Caco-2 (cell line): Measurements from ENCODE around the gene PCBP4. TPM values are rescaled to one million over a fixed set of nuclear protein-coding genes. Genes with fewer than 3 reads are reported as not detected.

Source experiments
- BruUV-seq: library from RNA; stranded (reverse); fragments of 400-500 nt; replicated peaks from 2 replicates; lab custom pipeline; 2021; lab: Mats Ljungman, UMichigan
- CTCF ChIA-PET: fragments of 300-600 bp; sonication (Branson Sonifier 250); formaldehyde crosslinking; loops from one replicate; lab custom pipeline; 2022; ENCODE audit warnings: antibody characterized with exemption; lab: Charles Lee
- POLR2A ChIA-PET: fragments of 300-600 bp; sonication (Branson Sonifier 250); formaldehyde crosslinking; loops from one replicate; lab custom pipeline; 2022; ENCODE audit warnings: antibody characterized with exemption; lab: Charles Lee
- DNase-seq, 2 experiments: peaks; one replicate each; pipeline versions ENCODE4 v3.0.0 to v3.0.0-alpha.2; 2020 to 2022
- H3K27me3 ChIP-seq: replicated peaks from 2 replicates; pipeline ENCODE4 v1.6.0; 2011; ENCODE audit warnings: low read length; ENCODE audit not compliant: control insufficient read depth, insufficient read depth
- H3K36me3 ChIP-seq: 2 replicates; pipeline ENCODE4 v1.5.1; 2011; ENCODE audit warnings: low read length; ENCODE audit not compliant: control insufficient read depth, insufficient read depth
- H3K4me1 ChIP-seq: fragments of 250-450 bp; sonication (Bioruptor Pico); 2 replicates; pipeline ENCODE4 v1.5.1; 2020; ENCODE audit warnings: mild to moderate bottlenecking
- H3K4me3 ChIP-seq: 2 replicates; pipeline ENCODE4 v1.5.1; 2011; ENCODE audit warnings: low read depth, mild to moderate bottlenecking, control low read depth, low read length
- H3K9me3 ChIP-seq: fragments of 250-450 bp; sonication (Bioruptor Pico); 2 replicates; pipeline ENCODE4 v1.5.1; 2020; ENCODE audit warnings: mild to moderate bottlenecking, moderate library complexity
- H3K27ac Mint-ChIP-seq: one replicate; pipeline ENCODE4 v1.8.0; 2022; ENCODE audit warnings: mixed read lengths; ENCODE audit not compliant: unreplicated experiment
- H3K27me3 Mint-ChIP-seq: one replicate; pipeline ENCODE4 v1.8.0; 2022; ENCODE audit warnings: mixed read lengths; ENCODE audit not compliant: insufficient read depth, unreplicated experiment
- H3K36me3 Mint-ChIP-seq: one replicate; pipeline ENCODE4 v1.8.0; 2022; ENCODE audit warnings: mild to moderate bottlenecking, mixed read lengths; ENCODE audit not compliant: insufficient read depth, unreplicated experiment
- H3K4me1 Mint-ChIP-seq: one replicate; pipeline ENCODE4 v1.8.0; 2022; ENCODE audit warnings: low read depth, mixed read lengths; ENCODE audit not compliant: unreplicated experiment
- H3K4me3 Mint-ChIP-seq: one replicate; pipeline ENCODE4 v1.8.0; 2022; ENCODE audit warnings: mild to moderate bottlenecking, moderate library complexity, mixed read lengths; ENCODE audit not compliant: unreplicated experiment
- H3K9me3 Mint-ChIP-seq: one replicate; pipeline ENCODE4 v1.8.0; 2022; ENCODE audit warnings: mixed read lengths; ENCODE audit not compliant: unreplicated experiment
- intact Hi-C: fragments of 100-400 bp; cut with micrococcal nuclease; formaldehyde crosslinking; loops from one replicate; pipeline ENCODE4 v1.10.0; 2022; ENCODE audit not compliant: unreplicated experiment
- total RNA-seq: library from RNA; stranded (reverse); gene quantifications from 2 replicates; pipeline ENCODE4 v1.2.3, GENCODE V29; 2022
- TF ChIP-seq, protein P1 (sequence below), 2 experiments: fragments of 200-600 bp in 1 of 2; IDR thresholded peaks; 1 replicate in 1 of 2; 2 replicates in 1 of 2; pipeline versions ENCODE4 v1.5.1 to v1.8.0; 2011 to 2022; ENCODE audit warnings: antibody characterized with exemption in 1 of 2, control low read depth in 1 of 2, inconsistent platforms in 1 of 2, low read depth in 1 of 2, low read length in 1 of 2, mild to moderate bottlenecking in 1 of 2, moderate library complexity in 1 of 2; ENCODE audit not compliant: insufficient read depth in 1 of 2, severe bottlenecking in 1 of 2, unreplicated experiment in 1 of 2

The PCBP4 gene
- total RNA-seq, 1 experiment from 2014 or later = 46.5 TPM

DNA sequence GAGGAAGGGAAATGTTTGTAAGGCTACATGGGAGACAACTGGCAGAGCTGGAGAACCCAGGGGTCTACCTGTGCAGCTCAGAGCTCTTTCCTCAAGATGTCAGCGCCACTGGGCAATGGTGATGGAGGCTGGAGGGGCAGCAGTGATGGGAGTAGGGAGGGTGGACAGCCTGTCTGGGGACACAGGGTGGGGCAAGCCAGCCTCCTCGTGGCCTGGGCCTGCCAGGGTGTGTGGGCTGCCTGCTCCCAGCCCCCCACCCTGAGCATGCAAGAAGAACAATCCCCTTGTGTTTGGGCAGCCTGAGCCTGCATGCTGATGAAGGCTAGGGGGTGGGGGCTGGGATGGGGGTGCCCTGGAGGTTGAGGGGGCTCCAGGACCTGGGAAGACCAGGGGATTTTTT is 1.2 kb downstream of the PCBP4 start:
- CTCF ChIA-PET = no interaction called here
- DNase-seq = no peak
- no peaks in the 10 kb centered on the region for H3K27me3 ChIP-seq
- Mint-ChIP-seq H3K4me1 (peaks cover 20% of the 10 kb centered on the region), H3K36me3 (peaks cover 12% of the 10 kb centered on the region), H3K9me3 (no peaks in the 10 kb centered on the region), H3K4me3 (peak overlapping the region; percentile 86), H3K27ac (peak overlapping the region; percentile 77), H3K27me3 (no peaks in the 10 kb centered on the region)
- intact Hi-C loops = no loop called here
- no peaks in the 10 kb centered on the region for H3K9me3 ChIP-seq
- BruUV-seq = no TSS peak
- no peak overlapping the region for H3K4me3 ChIP-seq
- peaks cover 13% of the 10 kb centered on the region for H3K4me1 ChIP-seq
- POLR2A ChIA-PET = no interaction called here
- no peaks in the 10 kb centered on the region for H3K36me3 ChIP-seq
- TF ChIP-seq, protein P1, sequence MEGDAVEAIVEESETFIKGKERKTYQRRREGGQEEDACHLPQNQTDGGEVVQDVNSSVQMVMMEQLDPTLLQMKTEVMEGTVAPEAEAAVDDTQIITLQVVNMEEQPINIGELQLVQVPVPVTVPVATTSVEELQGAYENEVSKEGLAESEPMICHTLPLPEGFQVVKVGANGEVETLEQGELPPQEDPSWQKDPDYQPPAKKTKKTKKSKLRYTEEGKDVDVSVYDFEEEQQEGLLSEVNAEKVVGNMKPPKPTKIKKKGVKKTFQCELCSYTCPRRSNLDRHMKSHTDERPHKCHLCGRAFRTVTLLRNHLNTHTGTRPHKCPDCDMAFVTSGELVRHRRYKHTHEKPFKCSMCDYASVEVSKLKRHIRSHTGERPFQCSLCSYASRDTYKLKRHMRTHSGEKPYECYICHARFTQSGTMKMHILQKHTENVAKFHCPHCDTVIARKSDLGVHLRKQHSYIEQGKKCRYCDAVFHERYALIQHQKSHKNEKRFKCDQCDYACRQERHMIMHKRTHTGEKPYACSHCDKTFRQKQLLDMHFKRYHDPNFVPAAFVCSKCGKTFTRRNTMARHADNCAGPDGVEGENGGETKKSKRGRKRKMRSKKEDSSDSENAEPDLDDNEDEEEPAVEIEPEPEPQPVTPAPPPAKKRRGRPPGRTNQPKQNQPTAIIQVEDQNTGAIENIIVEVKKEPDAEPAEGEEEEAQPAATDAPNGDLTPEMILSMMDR (IDR thresholded peaks at IDR 0.05; ENCODE audit: insufficient read depth in 1 of 2, low read depth in 1 of 2, low read length in 1 of 2, severe bottlenecking in 1 of 2, unreplicated experiment in 1 of 2) = no peak

DNA sequence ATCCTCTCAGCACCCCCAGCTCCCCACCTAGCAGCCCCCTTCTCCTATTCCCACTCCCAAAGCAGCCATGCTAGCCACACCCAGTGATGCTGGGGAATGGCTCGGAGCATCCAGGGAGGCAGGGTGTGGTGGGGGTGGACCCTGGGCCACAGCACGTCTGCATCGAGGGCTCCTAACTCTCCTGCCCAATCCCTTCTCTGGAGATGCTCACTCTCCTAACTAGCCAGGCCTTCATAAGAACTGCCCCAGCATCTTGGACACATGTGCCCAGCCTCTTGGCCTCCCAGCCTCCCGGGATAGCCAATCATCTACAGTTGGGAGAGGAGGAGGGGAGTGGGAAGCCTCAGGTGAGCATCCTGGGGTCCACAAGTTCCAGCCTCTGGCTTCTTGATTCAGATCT is 2.7 kb downstream of the PCBP4 start:
- Histone ChIP-seq H3K4me1 (peaks cover 13% of the 10 kb centered on the region), H3K4me3 (no peak overlapping the region), H3K9me3 (no peaks in the 10 kb centered on the region), H3K36me3 (no peaks in the 10 kb centered on the region), H3K27me3 (no peaks in the 10 kb centered on the region)
- TF ChIP-seq, protein P1 (IDR thresholded peaks at IDR 0.05; ENCODE audit: insufficient read depth in 1 of 2, low read depth in 1 of 2, low read length in 1 of 2, severe bottlenecking in 1 of 2, unreplicated experiment in 1 of 2) = no peak
- CTCF ChIA-PET = no interaction called here
- intact Hi-C loops = no loop called here
- Mint-ChIP-seq H3K27me3 (no peaks in the 10 kb centered on the region), H3K9me3 (no peaks in the 10 kb centered on the region), H3K4me1 (peaks cover 20% of the 10 kb centered on the region), H3K36me3 (peaks cover 12% of the 10 kb centered on the region), H3K27ac (no peak overlapping the region), H3K4me3 (no peak overlapping the region)
- POLR2A ChIA-PET = no interaction called here
- no TSS peak for BruUV-seq
- DNase-seq = no peak

DNA sequence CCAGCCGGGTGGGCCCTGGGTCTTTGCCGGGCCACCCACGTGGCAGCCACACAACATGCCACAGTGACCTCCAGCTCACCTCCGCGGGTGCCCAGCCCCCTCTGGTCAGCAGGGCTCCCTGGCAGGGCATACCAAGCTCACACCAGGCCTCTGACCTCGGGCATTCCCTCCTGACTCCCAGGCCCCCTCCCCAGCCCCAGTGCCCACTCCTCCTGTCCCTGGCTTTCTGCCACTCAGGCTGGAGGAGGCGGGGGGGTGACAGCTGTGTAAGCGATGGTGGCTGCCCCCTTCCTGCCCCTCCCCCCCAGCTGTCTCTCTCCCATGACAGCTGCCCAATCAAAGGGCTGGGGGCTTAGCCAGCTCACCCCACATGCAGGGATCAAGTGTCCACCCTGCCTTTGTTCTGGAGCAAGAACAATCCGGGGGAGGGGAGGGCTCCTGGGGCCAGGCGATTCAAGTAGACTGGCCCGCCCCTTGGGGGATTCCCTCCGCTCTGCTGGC is 3.3 kb downstream of the PCBP4 start:
- Histone ChIP-seq H3K4me3 (no peak overlapping the region), H3K4me1 (peaks cover 13% of the 10 kb centered on the region), H3K36me3 (no peaks in the 10 kb centered on the region), H3K27me3 (no peaks in the 10 kb centered on the region), H3K9me3 (no peaks in the 10 kb centered on the region)
- peaks cover 12% of the 10 kb centered on the region for H3K36me3 Mint-ChIP-seq
- no peaks in the 10 kb centered on the region for H3K9me3 Mint-ChIP-seq
- no peaks in the 10 kb centered on the region for H3K27me3 Mint-ChIP-seq
- peaks cover 17% of the 10 kb centered on the region for H3K4me1 Mint-ChIP-seq
- no TSS peak for BruUV-seq
- H3K4me3 Mint-ChIP-seq = no peak overlapping the region
- DNase-seq = no peak
- ChIA-PET POLR2A (no interaction called here), CTCF (interaction anchor here (1.0 kb wide), 1 partner anchor 23 kb away, joined by 3 read pairs; the partner anchor contains the start of gene RRP9)
- intact Hi-C loops = no loop called here
- H3K27ac Mint-ChIP-seq = no peak overlapping the region
- TF ChIP-seq, protein P1 (IDR thresholded peaks at IDR 0.05; ENCODE audit: insufficient read depth in 1 of 2, low read depth in 1 of 2, low read length in 1 of 2, severe bottlenecking in 1 of 2, unreplicated experiment in 1 of 2) = no peak
